Measurements from ENCODE around the gene TMEM171. TPM values are rescaled to one million over a fixed set of nuclear protein-coding genes. Genes with fewer than 3 reads are reported as not detected.
A peak's percentile ranks its signal among the peaks of the same experiment; 100 is the strongest.

TMEM171 gene
- total and polyA plus RNA-seq, 2 donors from 2014 or later, result 15.4 to 17.7 TPM

DNA sequence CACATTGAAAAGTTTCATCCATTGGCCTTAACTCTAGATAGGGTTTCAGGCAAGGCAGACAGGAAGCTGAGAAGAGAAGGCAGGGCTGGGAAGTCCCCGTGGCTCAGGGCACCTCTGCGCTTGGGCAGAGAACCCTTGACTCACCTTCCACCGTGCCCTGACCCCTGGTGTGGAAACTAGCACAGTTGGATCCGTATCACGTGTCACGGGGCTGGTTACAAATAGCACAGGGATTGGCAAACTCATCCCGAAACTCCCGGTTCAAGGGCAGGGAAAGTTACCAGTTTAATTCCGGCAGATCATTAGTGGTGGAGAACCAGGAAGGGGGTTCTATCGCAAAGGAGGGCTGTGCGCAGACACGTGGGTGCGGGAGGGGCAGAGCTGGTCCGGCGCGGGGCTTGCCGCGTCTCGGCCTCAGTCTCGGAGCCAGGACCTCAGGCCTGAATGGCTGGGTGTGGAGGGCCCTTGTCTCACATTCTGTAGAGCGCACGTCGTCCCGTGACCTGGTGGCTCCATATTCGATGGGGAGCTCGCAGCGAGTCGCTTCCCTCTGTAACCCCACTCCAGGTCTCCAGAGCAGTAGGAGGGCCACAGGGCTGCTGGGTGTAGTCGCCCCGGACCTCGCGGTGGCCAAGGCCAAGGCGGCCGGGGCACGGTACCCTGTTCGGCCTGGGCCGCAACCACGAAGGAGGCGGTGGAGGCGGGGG, 771 bp upstream of the TMEM171 start:
- H3K27ac ChIP-seq (ENCODE audit: low read depth in 2 of 2, low read length in 2 of 2), result peak overlapping the region; percentile 59 to 74
- peak overlapping the region in 1 of 3 donors; percentile 51 for H3K9ac ChIP-seq (ENCODE audit: low read length in 3 of 3)
- DNase-seq, result peak in 4 of 5 donors; percentile 37 to 90 (median 54)

DNA sequence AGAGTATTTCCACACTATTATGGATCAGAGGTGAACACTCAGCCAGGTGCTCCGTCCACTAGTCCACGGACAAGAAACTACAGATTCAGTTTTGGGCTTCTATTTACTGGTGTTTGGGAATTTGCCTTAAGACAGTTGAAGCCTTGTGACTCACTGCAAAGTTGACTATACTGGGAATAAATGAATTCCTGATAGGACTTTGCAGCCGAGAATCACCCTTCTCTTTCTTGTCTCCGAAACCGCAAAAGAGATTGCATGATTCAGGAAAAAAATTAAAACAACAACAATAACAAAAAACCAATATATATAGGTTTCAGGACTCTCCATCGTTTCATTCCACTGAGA, 716 bp downstream of the TMEM171 start:
- Histone ChIP-seq H3K9me3 (ENCODE audit: control insufficient read depth in 2 of 3, insufficient read depth in 1 of 3, low read length in 3 of 3) (peaks cover 0 to 4% (median 0%) of the 10 kb centered on the region in 3 donors), H3K27ac (ENCODE audit: low read depth in 2 of 2, low read length in 2 of 2) (peak overlapping the region in 1 of 2 donors; percentile 49), H3K9ac (ENCODE audit: low read length in 3 of 3) (peak overlapping the region in 2 of 3 donors; percentile 42 to 81), H3K36me3 (ENCODE audit: control insufficient read depth in 2 of 3, insufficient read depth in 3 of 3, low read length in 3 of 3) (no peaks in the 10 kb centered on the region), H3K4me1 (ENCODE audit: control insufficient read depth in 2 of 3, insufficient read depth in 2 of 3, low read depth in 1 of 3, low read length in 3 of 3) (peaks cover 2 to 6% (median 2%) of the 10 kb centered on the region in 3 donors), H3K27me3 (ENCODE audit: control insufficient read depth, insufficient read depth, low read length) (no peaks in the 10 kb centered on the region), H3K4me3 (ENCODE audit: low read length in 3 of 3) (peak overlapping the region; percentile 71 to 84 (median 81))
- DNase-seq (no peak), FAIRE-seq (no peak)
- intact Hi-C loops (cut with DNase I), result no loop called here
- TF ChIP-seq CTCF (IDR thresholded peaks at IDR 0.05; ENCODE audit: borderline replicate concordance, extremely low read depth, insufficient read depth), result no peak

More for the DNA sequence above, 771 bp upstream of the TMEM171 start:
- peaks cover 0 to 4% (median 0%) of the 10 kb centered on the region in 3 donors for H3K9me3 ChIP-seq (ENCODE audit: control insufficient read depth in 2 of 3, insufficient read depth in 1 of 3, low read length in 3 of 3)
- peaks cover 0 to 2% (median 2%) of the 10 kb centered on the region in 3 donors for H3K4me1 ChIP-seq (ENCODE audit: control insufficient read depth in 2 of 3, insufficient read depth in 2 of 3, low read depth in 1 of 3, low read length in 3 of 3)
- no peak for FAIRE-seq
- TF ChIP-seq CTCF (IDR thresholded peaks at IDR 0.05; ENCODE audit: borderline replicate concordance, extremely low read depth, insufficient read depth), result no peak
- no peaks in the 10 kb centered on the region for H3K27me3 ChIP-seq (ENCODE audit: control insufficient read depth, insufficient read depth, low read length)
- intact Hi-C loops (cut with DNase I), result no loop called here
- H3K4me3 ChIP-seq (ENCODE audit: low read length in 3 of 3), result peak overlapping the region in 1 of 3 donors; percentile 28
- no peaks in the 10 kb centered on the region for H3K36me3 ChIP-seq (ENCODE audit: control insufficient read depth in 2 of 3, insufficient read depth in 3 of 3, low read length in 3 of 3)

DNA sequence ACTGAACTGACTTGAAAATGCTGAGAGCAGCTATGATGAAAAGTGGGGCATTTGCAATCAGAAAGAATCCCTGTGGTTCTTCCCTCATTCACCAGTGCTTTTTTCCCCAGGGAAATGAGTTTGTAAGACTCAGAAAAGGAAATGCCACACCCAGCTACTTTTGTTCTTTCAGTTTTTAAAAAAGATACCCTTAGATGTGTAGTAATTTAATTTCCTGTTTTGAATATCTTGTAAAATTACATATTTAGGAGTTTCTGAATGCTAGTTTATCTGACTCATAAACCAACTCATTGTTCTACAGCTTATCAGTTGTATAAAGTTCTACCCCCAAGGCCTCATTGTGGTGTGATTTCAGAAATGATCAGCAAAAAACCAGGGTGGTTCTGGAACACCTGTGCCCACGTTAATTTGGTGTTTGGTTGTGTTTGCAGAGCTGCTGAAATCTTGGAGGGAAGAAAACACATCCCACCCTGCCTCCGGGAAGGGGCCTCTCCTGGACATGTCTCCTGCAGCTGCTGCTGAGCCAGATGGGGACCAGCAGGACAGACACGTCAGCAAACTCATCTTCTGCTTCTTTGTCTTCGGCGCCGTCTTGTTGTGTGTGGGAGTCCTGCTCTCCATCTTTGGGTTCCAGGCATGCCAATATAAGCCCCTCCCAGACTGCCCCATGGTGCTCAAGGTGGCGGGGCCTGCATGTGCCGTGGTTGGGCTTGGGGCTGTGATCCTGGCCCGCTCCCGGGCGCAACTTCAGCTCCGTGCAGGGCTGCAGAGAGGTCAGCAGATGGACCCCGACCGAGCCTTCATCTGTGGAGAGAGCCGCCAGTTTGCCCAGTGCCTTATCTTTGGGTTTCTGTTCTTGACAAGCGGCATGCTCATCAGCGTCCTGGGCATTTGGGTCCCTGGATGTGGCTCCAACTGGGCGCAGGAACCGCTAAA, 2.8 kb downstream of the TMEM171 start:
- H3K27me3 ChIP-seq (ENCODE audit: control insufficient read depth, insufficient read depth, low read length), result no peaks in the 10 kb centered on the region
- no peaks in the 10 kb centered on the region for H3K36me3 ChIP-seq (ENCODE audit: control insufficient read depth in 2 of 3, insufficient read depth in 3 of 3, low read length in 3 of 3)
- no peak overlapping the region for H3K9ac ChIP-seq (ENCODE audit: low read length in 3 of 3)
- no peaks in the 10 kb centered on the region for H3K9me3 ChIP-seq (ENCODE audit: control insufficient read depth in 2 of 3, insufficient read depth in 1 of 3, low read length in 3 of 3)
- no peak for FAIRE-seq
- no peak overlapping the region for H3K4me3 ChIP-seq (ENCODE audit: low read length in 3 of 3)
- H3K27ac ChIP-seq (ENCODE audit: low read depth in 2 of 2, low read length in 2 of 2), result no peak overlapping the region
- DNase-seq, result peak in 1 of 5 donors; percentile 20
- peaks cover 2 to 6% (median 2%) of the 10 kb centered on the region in 3 donors for H3K4me1 ChIP-seq (ENCODE audit: control insufficient read depth in 2 of 3, insufficient read depth in 2 of 3, low read depth in 1 of 3, low read length in 3 of 3)
- no peak for TF ChIP-seq CTCF (IDR thresholded peaks at IDR 0.05; ENCODE audit: borderline replicate concordance, extremely low read depth, insufficient read depth)
- intact Hi-C loops (cut with DNase I), result no loop called here

Measured in kidney (tissue), 14 donors.